NCI-H146 treated with DMSO at 0.1 percent for 48 hours (cell line): ENCODE results near the gene PRR20G.

Source experiments
- DNase-seq: peaks from one replicate; lab custom pipeline; 2025; ENCODE audit not compliant: unreplicated experiment; lab: John Stamatoyannopoulos, UW

Gene PRR20G

DNA sequence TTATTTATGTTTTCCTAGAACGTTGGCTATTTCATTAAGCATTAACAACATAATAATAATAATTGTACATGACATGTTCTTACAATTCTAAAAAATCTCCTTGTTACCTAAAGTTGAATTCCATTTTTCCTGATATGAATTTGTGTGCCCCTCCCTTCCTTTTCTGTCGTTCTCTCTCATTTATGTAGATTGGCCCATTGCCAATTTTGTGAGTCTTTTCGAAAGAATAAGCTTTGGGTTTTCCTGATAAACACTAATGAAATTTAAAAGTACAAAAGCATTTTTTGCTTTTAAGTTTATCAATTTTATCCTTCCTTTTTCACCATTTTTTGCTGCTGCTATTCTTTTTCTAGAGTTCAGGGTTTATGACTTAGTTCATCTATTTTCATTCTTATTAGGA lies 50.0 kb downstream of the PRR20G start:
- no peak for DNase-seq

DNA sequence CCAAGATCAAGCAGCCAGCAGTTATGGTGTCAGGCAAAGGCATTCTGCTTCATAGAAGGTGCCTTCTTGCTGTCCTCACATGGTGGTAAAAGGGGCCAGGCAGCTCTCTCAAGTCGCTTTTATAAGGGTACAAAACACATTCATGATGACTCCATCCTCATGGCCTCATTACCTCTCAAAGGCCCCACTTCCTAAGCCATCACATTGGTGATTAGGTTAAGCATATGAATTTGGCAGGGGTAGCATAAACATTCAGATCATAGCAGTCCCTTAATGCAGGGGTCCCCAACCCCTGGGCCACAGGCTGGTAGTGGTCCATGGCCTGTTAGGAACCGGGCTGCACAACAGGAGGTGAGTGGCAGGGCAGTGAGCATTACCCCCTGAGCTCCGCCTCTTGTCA lies 52.1 kb downstream of the PRR20G start:
- no peak for DNase-seq

DNA sequence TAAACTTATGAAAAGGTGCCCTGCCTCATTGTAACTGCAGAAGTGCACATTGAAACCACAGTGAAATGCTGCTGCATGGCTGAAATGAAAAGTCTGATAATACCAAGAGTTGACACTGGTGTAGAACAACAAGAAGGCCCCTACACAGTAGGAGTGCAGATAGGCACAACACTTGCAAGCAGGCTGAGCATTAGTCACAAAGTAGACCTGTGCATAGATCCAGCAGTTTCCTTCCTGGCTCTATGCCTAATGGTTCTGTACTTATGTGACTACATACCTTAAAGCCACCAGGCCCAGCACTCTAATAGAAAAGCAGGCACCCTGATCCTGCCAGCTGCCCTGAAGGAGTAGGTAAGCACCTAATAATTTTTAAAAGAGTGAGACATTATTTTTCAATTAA lies 53.1 kb downstream of the PRR20G start:
- no peak for DNase-seq
